MM.1S (cell line): Measurements from ENCODE around the gene COX5A.

ENCODE experiments used
- EZH2 ChIP-seq: fragments of 300-600 bp; sonication (generic); optimal IDR thresholded peaks from 2 replicates; pipeline ENCODE3; 2017; ENCODE audit warnings: low read depth, mild to moderate bottlenecking, antibody characterized with exemption, low read length, mixed read lengths
- EZH2phosphoT487 ChIP-seq: fragments of 300-600 bp; sonication (generic); IDR thresholded peaks from 2 replicates; pipeline ENCODE4 v1.6.1; 2018; ENCODE audit warnings: antibody characterized with exemption, low read length
- TF ChIP-seq, protein P1 (sequence below): fragments of 300-600 bp; sonication (generic); IDR thresholded peaks from 2 replicates; pipeline ENCODE4 v1.5.1; 2016; ENCODE audit warnings: antibody characterized with exemption, low read length, mixed read lengths

DNA sequence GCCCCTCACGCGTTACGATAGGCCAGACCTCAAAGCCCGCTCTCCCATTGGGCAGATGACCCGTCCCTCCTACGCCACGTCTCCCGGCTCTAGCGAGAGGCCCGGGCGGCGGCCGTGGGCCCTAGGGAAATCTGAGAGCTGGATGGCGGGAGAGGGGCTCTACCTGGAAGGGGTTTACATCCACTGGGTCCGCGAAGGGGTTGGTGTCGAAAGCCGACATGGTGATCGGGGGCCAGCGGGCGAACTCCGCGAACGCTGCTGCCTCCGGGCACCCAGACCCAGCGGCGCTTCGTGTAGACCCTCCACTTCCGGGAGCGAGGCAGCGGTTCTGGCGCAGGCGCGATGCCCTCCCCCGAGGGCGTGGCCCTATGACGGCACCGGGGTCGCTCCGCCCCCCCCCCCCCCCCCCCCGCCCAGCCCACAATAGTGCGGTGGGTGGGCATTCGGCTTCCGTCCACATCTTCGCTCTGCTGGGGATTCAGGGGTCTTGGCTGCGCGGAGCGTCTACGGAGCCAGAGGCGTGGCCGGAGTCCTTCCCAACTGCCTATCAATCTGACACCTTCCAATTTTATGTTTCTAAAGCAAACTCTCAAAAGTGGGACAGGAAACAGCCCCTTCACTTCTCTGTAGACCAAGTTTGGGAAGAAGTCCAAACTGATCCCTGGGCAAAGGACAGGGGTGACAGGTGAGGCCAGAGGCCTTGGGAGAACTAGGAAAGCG lies 64.7 kb downstream of the COX5A start, which contains the start of gene SCAMP2:
- TF ChIP-seq EZH2 = no peak
- TF ChIP-seq, protein P1, sequence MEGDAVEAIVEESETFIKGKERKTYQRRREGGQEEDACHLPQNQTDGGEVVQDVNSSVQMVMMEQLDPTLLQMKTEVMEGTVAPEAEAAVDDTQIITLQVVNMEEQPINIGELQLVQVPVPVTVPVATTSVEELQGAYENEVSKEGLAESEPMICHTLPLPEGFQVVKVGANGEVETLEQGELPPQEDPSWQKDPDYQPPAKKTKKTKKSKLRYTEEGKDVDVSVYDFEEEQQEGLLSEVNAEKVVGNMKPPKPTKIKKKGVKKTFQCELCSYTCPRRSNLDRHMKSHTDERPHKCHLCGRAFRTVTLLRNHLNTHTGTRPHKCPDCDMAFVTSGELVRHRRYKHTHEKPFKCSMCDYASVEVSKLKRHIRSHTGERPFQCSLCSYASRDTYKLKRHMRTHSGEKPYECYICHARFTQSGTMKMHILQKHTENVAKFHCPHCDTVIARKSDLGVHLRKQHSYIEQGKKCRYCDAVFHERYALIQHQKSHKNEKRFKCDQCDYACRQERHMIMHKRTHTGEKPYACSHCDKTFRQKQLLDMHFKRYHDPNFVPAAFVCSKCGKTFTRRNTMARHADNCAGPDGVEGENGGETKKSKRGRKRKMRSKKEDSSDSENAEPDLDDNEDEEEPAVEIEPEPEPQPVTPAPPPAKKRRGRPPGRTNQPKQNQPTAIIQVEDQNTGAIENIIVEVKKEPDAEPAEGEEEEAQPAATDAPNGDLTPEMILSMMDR = no peak
- TF ChIP-seq EZH2phosphoT487 = no peak
